Measurements from ENCODE around the gene P2RX1. TPM values are rescaled to one million over a fixed set of nuclear protein-coding genes. Genes with fewer than 3 reads are reported as not detected.
A peak's percentile ranks its signal among the peaks of the same experiment; 100 is the strongest.

P2RX1 gene
- total and polyA plus RNA-seq, 8 donors: 1.7 to 12.1 (median 2.3) TPM

DNA sequence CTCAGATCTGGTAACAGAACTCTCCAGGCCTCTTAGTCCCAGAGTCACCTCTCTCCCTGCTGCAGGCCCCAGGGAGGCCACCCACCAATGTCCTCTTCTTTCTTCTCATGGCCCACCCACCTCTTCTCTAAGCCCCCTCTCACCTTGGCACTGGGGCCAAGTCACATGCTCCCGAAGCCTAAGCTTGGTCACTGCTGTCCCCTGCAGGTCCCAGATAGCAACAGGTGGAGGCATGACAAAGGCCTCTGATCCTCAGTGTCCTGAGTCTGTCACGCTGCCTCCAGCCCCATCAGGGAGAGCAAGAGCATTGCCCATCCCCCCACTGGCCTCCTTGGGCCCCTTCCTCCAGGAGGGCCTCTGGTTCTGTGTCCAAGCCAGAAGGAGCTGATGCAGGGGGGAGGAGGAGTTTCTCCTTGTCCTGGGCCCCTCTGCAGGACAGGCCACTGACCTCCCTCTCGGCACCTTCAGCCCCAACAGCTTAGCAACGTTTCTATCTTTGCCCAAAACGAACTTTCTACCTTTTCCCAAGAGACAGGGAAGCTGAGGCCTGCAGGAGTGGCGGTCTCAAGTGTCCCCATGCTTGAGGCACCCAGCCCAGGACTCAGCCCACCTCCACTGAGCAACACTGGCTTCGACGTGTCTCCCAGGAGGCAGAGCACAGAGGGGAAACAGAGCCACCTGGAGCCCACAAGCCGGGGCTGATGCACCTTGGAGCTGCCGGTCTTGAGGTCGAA, 8.6 kb downstream of the P2RX1 start:
- intact Hi-C loops (cut with DNase I): no loop called here
- Histone ChIP-seq H3K9me3 (no peaks in the 10 kb centered on the region), H3K27me3 (no peaks in the 10 kb centered on the region), H3K36me3 (no peaks in the 10 kb centered on the region), H3K27ac (no peak overlapping the region), H3K4me1 (peaks cover 0 to 16% of the 10 kb centered on the region in 2 donors), H3K4me3 (no peak overlapping the region)
- ATAC-seq (peak; percentile 23), DNase-seq (no peak)
- TF ChIP-seq, protein P1, sequence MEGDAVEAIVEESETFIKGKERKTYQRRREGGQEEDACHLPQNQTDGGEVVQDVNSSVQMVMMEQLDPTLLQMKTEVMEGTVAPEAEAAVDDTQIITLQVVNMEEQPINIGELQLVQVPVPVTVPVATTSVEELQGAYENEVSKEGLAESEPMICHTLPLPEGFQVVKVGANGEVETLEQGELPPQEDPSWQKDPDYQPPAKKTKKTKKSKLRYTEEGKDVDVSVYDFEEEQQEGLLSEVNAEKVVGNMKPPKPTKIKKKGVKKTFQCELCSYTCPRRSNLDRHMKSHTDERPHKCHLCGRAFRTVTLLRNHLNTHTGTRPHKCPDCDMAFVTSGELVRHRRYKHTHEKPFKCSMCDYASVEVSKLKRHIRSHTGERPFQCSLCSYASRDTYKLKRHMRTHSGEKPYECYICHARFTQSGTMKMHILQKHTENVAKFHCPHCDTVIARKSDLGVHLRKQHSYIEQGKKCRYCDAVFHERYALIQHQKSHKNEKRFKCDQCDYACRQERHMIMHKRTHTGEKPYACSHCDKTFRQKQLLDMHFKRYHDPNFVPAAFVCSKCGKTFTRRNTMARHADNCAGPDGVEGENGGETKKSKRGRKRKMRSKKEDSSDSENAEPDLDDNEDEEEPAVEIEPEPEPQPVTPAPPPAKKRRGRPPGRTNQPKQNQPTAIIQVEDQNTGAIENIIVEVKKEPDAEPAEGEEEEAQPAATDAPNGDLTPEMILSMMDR (IDR thresholded peaks at IDR 0.05): peak in 1 of 2 donors; percentile 7

DNA sequence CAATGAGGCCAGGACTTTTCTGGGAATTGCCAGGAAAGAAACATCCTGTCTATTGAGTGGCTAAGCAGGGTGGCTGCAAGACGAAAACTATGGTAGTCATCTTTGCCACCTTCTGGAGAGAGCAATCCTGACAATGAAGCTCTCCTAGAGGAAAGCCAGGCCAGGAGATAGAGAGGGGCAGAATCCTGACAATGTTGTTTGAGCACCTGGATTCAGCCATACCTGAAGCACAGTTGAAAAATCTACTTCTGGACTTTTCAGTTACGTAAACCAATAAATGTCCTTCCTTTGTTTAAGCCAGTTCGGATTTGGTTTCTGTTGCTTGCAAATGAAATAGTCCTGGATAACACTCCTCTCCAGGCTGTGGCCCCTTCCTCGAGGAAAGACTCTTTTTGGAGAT, 9.4 kb downstream of the P2RX1 start:
- no peak overlapping the region for H3K4me3 ChIP-seq
- intact Hi-C loops (cut with DNase I): no loop called here
- peaks cover 0 to 10% of the 10 kb centered on the region in 2 donors for H3K4me1 ChIP-seq
- no peaks in the 10 kb centered on the region for H3K9me3 ChIP-seq
- H3K27me3 ChIP-seq: no peaks in the 10 kb centered on the region
- DNase-seq: no peak
- H3K27ac ChIP-seq: no peak overlapping the region
- H3K36me3 ChIP-seq: no peaks in the 10 kb centered on the region
- no peak for ATAC-seq
- TF ChIP-seq, protein P1 (IDR thresholded peaks at IDR 0.05): no peak

DNA sequence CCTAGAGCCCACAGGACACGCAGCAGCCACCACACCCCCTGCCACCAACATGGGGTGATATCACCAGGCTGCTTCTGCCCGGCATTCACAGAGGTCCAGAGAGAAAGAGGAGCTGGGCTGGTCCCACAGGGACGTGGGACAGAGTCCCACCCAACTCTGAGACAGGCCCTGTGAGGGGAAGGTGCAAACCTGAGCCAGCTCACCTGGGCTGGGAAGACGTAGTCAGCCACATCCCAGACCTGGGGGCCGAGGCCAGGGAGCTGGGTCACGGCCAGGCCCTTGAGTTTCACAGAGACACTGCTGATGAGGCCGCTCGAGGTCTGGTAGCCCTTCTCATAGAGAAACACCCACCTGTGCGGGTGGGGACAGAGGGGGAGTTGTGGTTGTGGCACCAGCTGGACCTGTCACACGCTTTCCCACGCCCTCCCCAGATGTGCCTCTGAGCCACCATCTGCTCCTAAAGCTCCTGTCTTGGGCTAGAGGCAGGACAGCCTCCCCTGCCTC, 11.2 kb downstream of the P2RX1 start:
- TF ChIP-seq, protein P1 (IDR thresholded peaks at IDR 0.05): no peak
- intact Hi-C loops (cut with DNase I): no loop called here
- DNase-seq (no peak), ATAC-seq (no peak)
- H3K9me3 ChIP-seq: no peaks in the 10 kb centered on the region
- no peaks in the 10 kb centered on the region for H3K27me3 ChIP-seq
- no peak overlapping the region for H3K4me3 ChIP-seq
- no peaks in the 10 kb centered on the region for H3K4me1 ChIP-seq
- H3K36me3 ChIP-seq: no peaks in the 10 kb centered on the region
- H3K27ac ChIP-seq: no peak overlapping the region

DNA sequence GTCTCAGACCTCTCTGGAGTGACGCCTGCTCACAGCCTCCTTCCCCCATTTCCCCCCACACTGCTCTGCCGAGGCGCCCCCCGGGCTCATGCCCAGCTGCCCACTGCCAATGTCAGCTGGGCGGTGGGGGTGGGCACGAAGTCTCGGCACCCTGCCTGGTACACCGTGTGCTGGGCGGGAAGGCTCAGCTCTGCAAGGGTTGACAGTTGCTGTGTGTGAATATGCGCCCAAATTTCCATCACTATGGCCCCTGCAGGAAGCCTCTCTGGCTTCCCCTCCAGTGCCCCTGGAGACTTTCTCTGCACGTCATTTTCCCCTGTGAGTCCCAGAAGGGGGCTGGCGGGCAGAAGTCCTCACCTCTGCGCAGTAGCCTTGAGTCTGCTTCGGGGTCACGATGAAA, 11.8 kb downstream of the P2RX1 start:
- no peaks in the 10 kb centered on the region for H3K27me3 ChIP-seq
- TF ChIP-seq, protein P1 (IDR thresholded peaks at IDR 0.05): no peak
- no peaks in the 10 kb centered on the region for H3K36me3 ChIP-seq
- ATAC-seq: no peak
- H3K27ac ChIP-seq: no peak overlapping the region
- no peak for DNase-seq
- H3K9me3 ChIP-seq: no peaks in the 10 kb centered on the region
- intact Hi-C loops (cut with DNase I): no loop called here
- no peak overlapping the region for H3K4me3 ChIP-seq
- H3K4me1 ChIP-seq: no peaks in the 10 kb centered on the region

DNA sequence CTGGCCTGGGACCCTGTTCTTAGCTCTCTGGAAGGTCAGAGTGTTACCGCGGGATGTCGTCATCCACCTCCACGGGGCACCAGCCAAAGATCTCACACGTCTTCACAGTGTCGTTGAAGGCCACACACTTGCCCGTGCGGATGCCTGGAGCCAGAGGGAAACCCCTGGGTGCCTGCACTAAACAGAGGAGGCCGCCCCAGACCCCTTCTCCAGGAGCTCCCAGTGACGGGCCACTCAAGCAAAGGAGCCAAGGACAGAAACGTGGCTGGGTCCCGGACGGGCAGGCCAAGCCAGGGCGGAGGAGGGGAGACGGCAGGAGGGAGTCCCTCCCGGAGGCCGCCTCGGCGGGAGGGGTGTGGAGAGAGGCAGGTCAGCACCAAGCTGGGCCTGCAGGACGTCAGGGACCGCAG, 12.4 kb downstream of the P2RX1 start:
- Histone ChIP-seq H3K27me3 (no peaks in the 10 kb centered on the region), H3K4me1 (no peaks in the 10 kb centered on the region), H3K27ac (no peak overlapping the region), H3K9me3 (no peaks in the 10 kb centered on the region), H3K4me3 (no peak overlapping the region), H3K36me3 (peaks cover 0 to 5% of the 10 kb centered on the region in 2 donors)
- intact Hi-C loops (cut with DNase I): no loop called here
- no peak for ATAC-seq
- DNase-seq: no peak
- TF ChIP-seq, protein P1 (IDR thresholded peaks at IDR 0.05): no peak

Data from left lung (tissue), 10 donors.